ENCODE measurements around the gene MUC22. TPM values are rescaled to one million over a fixed set of nuclear protein-coding genes. Genes with fewer than 3 reads are reported as not detected.
"Not testable (repeated sequence)": the region's sequence is repeated elsewhere in the genome, so short reads cannot be mapped to it uniquely, and the experiment has no call there.

MUC22 gene
- total RNA-seq, 6 experiments from 2014 or later: not detected

GRCh38 chr6:30964075-30964474 lies 46.2 kb upstream of the MUC22 start:
- no peak overlapping the region for H3K4me3 ChIP-seq
- no peak overlapping the region for H3K27ac ChIP-seq
- no peak for TF ChIP-seq CTCF (IDR thresholded peaks at IDR 0.05)
- no peak for TF ChIP-seq POLR2A (IDR thresholded peaks at IDR 0.05)
- ATAC-seq (peak in 1 of 4 donors; percentile 13), DNase-seq (no peak)
- no peaks in the 10 kb centered on the region for H3K9me3 ChIP-seq
- WGBS (ENCODE audit: insufficient coverage, low coverage, low lambda C conversion rate, missing lambda C conversion rate): no CpG with 5 or more reads among the region's 4 CpGs
- intact Hi-C loops (cut with DNase I): no loop called here
- no peaks in the 10 kb centered on the region for H3K36me3 ChIP-seq
- peaks cover 0 to 12% (median 0%) of the 10 kb centered on the region in 4 donors for H3K4me1 ChIP-seq
- H3K27me3 ChIP-seq: no peaks in the 10 kb centered on the region

GRCh38 chr6:30965140-30965601 lies 45.1 kb upstream of the MUC22 start:
- Histone ChIP-seq H3K9me3 (no peaks in the 10 kb centered on the region), H3K27me3 (no peaks in the 10 kb centered on the region), H3K36me3 (no peaks in the 10 kb centered on the region), H3K4me1 (peaks cover 0 to 12% (median 0%) of the 10 kb centered on the region in 4 donors), H3K27ac (no peak overlapping the region), H3K4me3 (no peak overlapping the region)
- no peak for DNase-seq
- intact Hi-C loops (cut with DNase I): no loop called here
- 88% methylated on average over 4 of the region's 5 CpGs for WGBS (ENCODE audit: insufficient coverage, low coverage, low lambda C conversion rate, missing lambda C conversion rate)
- peak in 1 of 4 donors; percentile 14 for ATAC-seq
- no peak for TF ChIP-seq POLR2A (IDR thresholded peaks at IDR 0.05)
- no peak for TF ChIP-seq CTCF (IDR thresholded peaks at IDR 0.05)

- peaks cover 0 to 6% (median 0%) of the 10 kb centered on the region in 4 donors for H3K4me1 ChIP-seq
- no peaks in the 10 kb centered on the region for H3K9me3 ChIP-seq
- H3K27ac ChIP-seq: no peak overlapping the region
- 58% methylated on average over 3 of the region's 3 CpGs for WGBS (ENCODE audit: insufficient coverage, low coverage, low lambda C conversion rate, missing lambda C conversion rate)
- ATAC-seq (no peak), DNase-seq (no peak)
- intact Hi-C loops (cut with DNase I): no loop called here
- H3K4me3 ChIP-seq: no peak overlapping the region
- no peaks in the 10 kb centered on the region for H3K27me3 ChIP-seq
- no peak for TF ChIP-seq POLR2A (IDR thresholded peaks at IDR 0.05)
- no peak for TF ChIP-seq CTCF (IDR thresholded peaks at IDR 0.05)
- H3K36me3 ChIP-seq: no peaks in the 10 kb centered on the region
These were observed 44.1 kb upstream of the MUC22 start for GRCh38 chr6:30966154-30966553.

DNA sequence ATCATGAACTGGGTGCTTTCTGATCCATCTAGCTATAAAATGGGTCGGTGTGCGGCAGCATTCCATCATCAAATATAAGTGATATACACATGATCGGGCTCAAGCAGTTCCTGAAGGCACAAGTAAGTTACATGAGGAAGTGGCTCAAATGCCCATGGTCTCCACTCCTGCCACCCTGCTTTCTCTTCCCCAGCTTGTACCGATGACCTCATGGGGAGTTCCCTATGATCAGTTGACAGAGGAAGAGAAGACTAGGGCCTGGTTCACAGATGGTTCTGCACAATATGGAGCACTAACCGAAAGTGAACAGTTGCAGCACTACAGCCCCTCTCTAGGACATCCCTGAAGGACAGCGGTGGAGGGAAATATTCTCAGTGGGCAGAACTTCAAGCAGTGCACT lies 41.1 kb upstream of the MUC22 start:
- H3K36me3 ChIP-seq; intact Hi-C loops (cut with DNase I); H3K9me3 ChIP-seq; H3K27me3 ChIP-seq; ATAC-seq; DNase-seq; H3K27ac ChIP-seq; H3K4me3 ChIP-seq; H3K4me1 ChIP-seq: not testable (repeated sequence)
- WGBS (ENCODE audit: insufficient coverage, low coverage, low lambda C conversion rate, missing lambda C conversion rate): 90% methylated on average over 2 of the region's 6 CpGs

DNA sequence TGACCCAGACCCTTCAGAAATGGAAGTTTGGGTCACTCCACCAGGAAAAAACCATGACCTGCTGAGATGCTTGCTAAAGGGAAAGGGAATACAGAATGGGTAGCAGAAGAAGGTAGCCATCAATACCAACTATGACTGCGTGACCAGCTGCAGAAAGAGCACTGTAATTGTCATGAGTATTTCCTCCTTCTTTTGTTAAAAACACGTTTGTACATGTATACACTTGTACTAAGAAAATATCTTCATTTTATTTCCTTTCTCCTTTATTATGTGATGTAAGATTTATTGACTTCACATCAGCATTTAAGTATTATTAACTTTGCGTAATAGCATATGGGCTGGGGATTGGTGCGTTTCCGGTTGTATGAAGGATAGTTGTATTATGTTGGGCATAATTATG lies 39.3 kb upstream of the MUC22 start:
- Histone ChIP-seq H3K4me3 (no peak overlapping the region), H3K36me3 (no peaks in the 10 kb centered on the region), H3K9me3 (no peaks in the 10 kb centered on the region), H3K4me1 (no peaks in the 10 kb centered on the region), H3K27me3 (no peaks in the 10 kb centered on the region), H3K27ac (no peak overlapping the region)
- ATAC-seq: no peak
- DNase-seq: no peak
- no peak for TF ChIP-seq CTCF (IDR thresholded peaks at IDR 0.05)
- TF ChIP-seq POLR2A (IDR thresholded peaks at IDR 0.05): no peak
- intact Hi-C loops (cut with DNase I): no loop called here
- 78% methylated on average over 5 of the region's 5 CpGs for WGBS (ENCODE audit: insufficient coverage, low coverage, low lambda C conversion rate, missing lambda C conversion rate)
